ENCODE data around the gene C1orf232.

The C1orf232 gene

DNA sequence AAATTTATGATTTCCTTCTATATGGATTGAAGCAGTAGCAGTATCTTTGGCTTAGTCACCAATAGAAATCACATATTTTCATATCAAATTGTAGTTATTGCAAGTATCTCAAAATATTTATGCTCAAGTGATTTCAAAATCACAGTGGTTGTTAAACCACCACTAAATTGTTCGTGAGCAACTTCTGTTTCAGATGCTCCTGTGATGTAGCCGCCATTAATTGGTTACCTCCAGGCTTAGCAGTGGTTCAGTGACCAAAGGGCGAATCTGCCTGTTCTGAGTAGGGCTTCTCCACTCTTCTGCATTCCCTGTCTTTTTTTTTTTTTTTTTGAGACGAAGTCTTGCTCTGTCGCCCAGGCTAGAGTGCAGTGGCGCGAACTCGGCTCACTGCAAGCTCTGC lies 6.6 kb upstream of the C1orf232 start:
- DNase-seq: no peak

DNA sequence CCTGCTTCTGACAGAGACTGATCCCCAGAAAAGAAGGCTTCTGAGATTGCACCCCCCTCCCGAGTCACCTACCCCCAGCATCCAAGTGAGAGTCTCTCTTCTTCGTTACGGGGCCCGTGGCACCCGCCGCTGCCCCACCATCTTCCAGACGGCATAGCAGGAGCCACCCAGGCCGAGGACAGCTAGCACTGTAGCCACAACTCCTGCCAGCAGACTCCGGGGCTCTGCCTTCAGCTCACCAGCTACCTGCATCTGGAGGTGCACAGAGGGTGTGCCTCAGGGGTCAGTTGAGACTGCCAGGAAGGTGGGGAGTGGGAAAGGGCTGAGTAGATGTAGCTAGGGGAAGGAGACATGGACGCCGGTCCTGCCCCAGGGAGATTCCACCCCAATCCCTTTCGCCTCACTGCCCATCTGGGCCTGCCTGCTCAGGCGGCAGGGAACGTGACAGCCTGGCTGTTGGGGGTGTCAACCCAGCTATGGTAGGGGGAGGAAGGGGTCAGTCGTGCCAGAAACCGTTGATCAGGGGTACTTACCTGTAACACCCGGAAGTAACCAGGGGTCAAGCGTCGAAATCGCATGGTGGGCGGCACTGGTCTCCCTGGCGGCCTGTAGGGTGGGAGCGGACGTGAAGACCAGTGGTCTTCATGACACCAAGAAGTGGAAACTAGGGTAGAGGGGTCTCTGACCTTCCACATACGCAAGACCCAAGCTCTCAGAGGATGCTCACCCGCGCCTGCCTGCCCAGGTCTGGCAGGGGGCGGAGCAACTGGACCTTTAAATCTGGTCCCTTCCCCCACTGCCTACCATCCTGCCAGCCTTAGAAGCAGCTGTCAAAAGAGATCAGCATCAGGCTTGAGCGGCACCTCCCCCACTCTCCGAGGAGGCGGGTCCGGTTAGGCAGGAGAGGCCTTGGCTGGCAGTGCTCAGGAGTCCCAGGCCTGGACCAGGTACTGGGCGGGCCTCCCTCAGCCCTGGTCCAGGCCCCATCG lies 2.6 kb upstream of the C1orf232 start, which contains the start of gene ZNF593OS:
Gene ZNF593OS (minus strand): TSS at position 749 of the 989 bp plus-strand sequence. CDS start 171 bp downstream, at position 578.
- DNase-seq: no peak

GRCh38 chr1:26170472-26170821 lies 1.7 kb upstream of the C1orf232 start:
- no peak for DNase-seq

DNA sequence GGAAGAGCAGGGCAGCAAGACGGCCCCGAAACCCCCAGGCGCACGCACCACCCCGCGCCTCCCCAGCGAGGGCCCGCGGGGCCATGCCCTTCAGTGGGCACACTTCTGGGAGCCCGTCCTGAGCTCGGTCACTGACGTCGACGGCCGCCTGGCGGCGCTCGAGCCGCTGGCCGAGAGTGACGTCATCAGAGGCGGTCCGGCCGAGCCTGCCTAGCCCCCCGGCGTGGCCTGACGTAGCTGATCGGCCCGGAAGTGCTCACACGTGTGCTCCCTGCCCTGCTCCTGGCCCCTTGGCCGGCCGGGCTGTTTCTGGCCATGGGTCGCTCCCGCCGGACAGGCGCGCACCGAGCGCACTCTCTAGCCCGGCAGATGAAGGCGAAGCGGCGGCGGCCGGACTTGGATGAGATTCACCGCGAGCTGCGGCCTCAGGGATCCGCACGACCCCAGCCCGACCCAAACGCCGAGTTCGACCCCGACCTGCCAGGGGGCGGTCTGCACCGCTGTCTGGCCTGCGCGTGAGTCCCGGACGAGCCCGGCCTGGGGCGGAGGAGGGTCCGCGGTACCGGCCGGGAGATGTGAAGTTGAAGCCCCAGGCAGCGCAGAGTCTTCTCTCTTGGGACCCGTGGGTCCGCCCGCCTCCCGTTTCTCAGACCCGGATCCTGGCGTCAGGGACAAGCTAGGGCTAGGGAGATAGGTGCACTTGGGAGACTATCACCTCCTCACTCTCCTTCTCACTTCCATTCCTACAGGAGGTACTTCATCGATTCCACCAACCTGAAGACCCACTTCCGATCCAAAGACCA lies 1.1 kb upstream of the C1orf232 start, which contains the start of gene ZNF593:
Gene ZNF593 (plus strand): TSS at position 240 of the 803 bp plus-strand sequence. CDS start 76 bp downstream, at position 316.
- peak; percentile 69 for DNase-seq

DNA sequence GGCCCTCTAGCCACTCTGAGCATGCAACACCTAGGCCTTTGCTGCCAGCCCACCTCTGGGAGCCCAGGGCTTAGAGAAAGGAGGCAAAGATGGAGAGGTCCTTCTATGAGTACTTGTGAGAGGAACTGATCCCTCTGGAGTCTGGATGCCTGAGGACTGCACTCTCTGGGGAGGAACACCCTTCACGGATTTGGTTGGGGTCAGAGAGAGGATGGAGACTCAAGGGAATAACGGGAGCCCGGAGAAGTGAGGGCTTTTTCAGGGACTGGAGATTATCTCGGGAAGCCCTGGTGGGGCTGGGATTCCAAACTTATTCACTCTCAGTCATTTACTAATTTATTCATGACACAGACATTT lies 413 bp upstream of the C1orf232 start:
- no peak for DNase-seq

- no peak for DNase-seq
Measured at GRCh38 chr1:26166719-26167281, 2.0 kb downstream of the C1orf232 start.

DNA sequence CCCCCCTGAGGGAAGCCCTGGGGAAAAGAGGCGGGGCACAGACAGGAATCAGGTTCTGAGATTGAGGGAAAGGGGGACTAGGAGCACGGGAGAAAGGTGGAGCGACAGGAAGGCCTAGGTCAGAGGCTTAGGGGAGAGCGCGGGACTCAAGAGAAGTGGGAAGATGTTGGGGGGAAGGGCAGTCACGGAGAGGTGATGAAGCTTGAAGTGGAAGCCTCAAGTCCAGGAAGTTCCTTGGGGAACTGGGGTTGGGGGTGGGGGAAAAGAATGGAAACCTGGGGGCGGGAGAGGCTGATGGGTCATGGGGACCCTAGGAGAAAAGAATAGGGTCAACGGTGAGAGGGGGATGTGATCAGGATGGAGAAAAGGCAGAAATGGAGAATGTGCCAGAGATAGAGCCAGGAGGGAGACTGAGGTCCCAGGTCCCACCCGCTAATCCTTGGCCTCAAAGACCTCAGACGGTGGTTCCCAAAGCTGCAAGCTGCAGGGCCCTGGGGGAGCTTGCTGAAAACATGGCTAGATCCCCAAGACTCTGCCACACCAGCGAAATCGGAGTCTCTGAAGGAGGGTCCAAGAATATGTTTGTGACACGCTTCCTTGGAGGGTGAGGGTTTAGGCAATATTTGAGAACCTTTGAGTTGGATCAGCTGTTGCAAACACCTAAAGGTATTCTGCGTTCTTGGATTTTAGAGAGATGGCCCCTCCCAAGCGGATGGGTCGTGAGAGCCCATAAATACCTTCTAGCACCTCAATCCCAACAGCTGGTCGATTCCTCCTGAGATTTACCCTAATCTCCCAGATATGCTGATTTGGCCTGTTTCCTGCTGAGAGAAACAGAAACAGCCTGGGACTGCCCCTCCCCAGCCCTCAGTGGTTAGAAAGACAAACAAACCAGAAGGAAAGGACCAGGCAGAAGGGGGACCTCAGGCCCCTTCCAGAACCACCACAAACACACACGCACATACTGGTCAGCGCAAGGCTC lies 3.6 kb downstream of the C1orf232 start:
- no peak for DNase-seq

DNA sequence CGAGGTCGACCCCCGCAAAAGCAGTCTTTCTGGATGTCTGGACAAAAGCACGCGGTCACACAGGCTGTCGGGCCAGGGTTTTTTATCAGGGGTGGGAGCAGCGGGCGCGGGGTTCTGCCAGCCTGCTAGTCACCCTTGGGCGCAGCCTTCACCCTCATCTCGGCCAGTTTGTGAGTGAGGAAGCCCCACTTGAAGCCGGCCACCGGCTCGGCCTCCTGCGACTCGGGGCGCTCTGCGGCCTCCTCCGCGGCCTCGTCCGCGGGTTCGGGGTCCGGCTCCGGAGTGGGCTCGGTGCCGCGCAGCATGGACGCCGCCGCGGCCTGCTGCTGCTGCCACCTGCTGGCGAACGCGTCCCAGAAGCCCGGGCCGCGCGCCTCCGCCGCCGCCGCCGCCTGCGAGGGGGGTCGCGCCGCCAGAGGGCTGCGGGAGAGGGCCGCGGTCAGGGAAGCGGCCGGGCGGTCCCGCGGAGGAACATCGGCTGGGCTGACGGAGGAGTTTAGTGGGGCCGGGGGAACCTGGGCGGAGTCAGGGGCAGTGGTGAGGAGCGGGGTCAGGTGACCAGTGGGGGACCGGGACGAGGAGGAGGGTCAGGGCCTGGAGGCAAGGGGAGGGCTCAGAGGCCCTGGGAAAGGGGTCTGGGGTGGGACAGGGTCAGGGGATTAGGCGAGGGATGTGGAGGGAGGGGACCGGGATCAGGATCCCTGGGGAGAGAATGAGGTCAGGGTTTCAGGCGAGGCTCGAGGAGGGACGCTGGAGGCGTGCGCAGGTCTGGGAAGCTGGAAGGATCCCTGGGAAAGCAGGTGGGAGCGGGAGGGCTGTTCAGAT lies 4.5 kb downstream of the C1orf232 start:
- DNase-seq: no peak

DNA sequence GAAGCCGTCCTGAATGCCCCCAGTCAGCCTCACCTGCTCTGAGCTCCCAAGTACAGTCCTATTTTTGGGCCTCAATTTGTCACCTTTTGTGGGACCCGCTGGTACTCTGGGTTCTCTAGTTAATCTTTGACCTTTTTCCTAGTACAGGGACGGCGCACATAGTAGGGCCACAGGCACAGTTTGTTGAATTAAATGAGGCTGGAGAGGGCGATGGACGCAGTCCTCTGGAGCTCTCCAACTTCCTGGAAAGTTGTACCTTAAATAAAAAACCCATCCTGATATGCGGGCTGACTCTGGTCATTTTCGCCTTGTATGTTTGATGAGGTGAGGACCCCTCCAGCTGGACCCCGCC lies 5.1 kb downstream of the C1orf232 start:
- no peak for DNase-seq

- no peak for DNase-seq
Measured at GRCh38 chr1:26162220-26162709, 6.5 kb downstream of the C1orf232 start.

- DNase-seq: peak; percentile 19
Measured at GRCh38 chr1:26161415-26162219, 7.1 kb downstream of the C1orf232 start.

DNA sequence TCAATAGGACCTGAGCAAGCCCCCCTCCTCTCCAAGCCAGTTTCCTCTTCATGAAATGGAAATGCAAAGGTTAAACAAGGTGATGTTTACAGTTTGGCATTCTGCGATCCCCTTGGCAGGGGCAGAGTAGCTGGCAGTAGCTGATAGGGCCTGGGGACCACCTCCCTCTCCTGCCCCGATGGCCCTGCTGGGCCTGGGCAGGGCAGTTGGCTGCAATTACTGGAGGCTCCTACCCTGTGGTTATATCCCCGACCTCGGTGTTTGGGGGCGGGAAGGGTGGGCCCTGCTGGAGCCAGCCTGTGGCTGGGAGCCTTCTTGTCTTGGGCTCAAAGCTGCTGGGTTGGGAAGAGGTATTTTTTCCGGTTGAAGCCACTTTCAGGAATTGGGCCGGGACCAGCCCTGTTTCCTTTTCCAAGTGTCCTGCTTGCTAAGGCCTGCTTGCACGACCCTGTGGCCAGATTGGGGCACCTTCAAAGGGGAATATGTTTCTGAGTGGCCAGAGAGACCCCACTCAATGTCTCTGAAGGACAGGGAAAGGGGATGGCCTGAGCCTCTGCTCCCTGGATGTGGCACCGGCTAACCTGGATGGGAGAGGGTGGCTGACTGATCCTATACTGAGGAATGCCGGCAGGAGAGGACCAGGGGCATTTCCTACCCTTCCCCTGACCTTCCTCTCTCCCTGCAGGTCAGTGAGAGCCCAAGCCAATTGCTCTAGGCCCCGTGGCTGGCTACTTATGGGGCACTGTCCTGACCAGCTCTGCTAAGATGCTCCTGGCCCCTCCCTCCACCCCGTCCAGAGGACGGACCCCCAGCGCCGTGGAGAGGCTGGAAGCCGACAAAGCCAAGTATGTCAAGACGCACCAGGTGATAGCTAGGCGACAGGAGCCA lies 8.0 kb downstream of the C1orf232 start:
- no peak for DNase-seq

GRCh38 chr1:26159743-26160039 lies 9.1 kb downstream of the C1orf232 start:
- no peak for DNase-seq

GRCh38 chr1:26158908-26159742 lies 9.6 kb downstream of the C1orf232 start, which contains the start of gene FAM110D:
Gene FAM110D, plus strand, starts transcription at chr1:26159079. Its CDS starts 2,213 bp downstream, at chr1:26161292.
- DNase-seq: no peak

- no peak for DNase-seq
Measured at GRCh38 chr1:26158271-26158907, 10.4 kb downstream of the C1orf232 start.

DNA sequence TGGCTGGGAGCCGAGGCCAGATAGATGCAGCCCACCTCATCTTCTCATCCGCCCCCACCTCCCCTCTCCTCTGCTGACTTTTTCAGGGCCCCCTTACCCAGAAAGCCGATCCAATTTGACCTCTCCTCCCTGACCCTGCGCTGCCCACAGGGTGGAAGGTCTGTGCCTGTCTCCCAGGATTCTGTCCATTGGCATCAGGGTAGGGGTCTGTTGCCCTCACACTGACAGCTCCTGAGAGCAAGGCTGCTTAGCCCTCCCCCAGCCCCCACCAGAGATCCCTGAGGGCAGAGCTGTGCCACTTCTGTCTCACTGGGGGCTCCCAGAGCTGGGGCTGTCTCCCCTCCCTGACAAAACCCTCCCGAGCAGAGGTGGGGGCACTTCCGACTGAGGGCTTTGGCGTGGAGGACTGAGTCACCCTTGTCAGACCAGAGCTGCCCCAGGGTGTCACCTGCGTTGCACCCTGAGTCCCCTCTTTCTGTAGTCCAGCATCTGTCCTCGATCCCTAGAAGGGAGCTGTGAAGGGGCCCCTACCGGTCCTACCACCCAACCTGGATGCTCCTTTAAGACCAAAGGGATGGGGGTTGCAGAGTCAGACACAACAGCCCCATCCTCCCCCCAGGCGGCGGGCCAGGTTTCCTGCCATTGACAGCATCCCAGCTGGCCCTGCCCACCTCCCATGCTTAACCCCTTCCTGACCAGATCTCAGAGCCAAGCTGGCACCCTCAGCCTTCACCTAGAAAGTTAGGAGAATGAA lies 12.3 kb downstream of the C1orf232 start:
- no peak for DNase-seq
